Measurements from ENCODE around the gene CFAP70. TPM values are rescaled to one million over a fixed set of nuclear protein-coding genes. Genes with fewer than 3 reads are reported as not detected.

The CFAP70 gene
- total RNA-seq, 1 donor from 2014 or later, result 5.7 TPM

DNA sequence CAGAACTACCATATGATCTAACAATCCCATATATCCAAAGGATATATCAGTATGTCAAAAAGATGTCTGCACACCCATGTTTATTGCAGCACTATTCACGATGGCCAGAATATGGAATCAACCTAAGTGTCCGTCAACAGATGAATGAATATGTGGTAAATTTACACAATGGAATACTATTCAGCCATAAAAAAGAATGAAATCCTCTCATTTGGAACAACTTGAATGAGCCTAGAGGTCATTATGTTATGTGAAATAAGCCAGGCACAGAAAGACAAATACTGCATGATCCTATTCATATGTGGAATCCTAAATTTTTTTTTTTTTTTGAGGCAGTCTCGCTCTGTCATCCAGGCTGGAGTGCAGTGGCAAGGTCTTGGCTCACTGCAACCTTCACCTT lies 6.3 kb upstream of the CFAP70 start:
- H3K9me3 Mint-ChIP-seq, result peaks cover 20% of the 10 kb centered on the region
- no peak overlapping the region for H3K4me3 Mint-ChIP-seq
- H3K27me3 Mint-ChIP-seq (ENCODE audit: low read depth), result no peaks in the 10 kb centered on the region
- peaks cover 31% of the 10 kb centered on the region for H3K36me3 Mint-ChIP-seq
- H3K27ac Mint-ChIP-seq, result no peak overlapping the region
- TF ChIP-seq, protein P1, sequence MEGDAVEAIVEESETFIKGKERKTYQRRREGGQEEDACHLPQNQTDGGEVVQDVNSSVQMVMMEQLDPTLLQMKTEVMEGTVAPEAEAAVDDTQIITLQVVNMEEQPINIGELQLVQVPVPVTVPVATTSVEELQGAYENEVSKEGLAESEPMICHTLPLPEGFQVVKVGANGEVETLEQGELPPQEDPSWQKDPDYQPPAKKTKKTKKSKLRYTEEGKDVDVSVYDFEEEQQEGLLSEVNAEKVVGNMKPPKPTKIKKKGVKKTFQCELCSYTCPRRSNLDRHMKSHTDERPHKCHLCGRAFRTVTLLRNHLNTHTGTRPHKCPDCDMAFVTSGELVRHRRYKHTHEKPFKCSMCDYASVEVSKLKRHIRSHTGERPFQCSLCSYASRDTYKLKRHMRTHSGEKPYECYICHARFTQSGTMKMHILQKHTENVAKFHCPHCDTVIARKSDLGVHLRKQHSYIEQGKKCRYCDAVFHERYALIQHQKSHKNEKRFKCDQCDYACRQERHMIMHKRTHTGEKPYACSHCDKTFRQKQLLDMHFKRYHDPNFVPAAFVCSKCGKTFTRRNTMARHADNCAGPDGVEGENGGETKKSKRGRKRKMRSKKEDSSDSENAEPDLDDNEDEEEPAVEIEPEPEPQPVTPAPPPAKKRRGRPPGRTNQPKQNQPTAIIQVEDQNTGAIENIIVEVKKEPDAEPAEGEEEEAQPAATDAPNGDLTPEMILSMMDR (IDR thresholded peaks at IDR 0.05; ENCODE audit: unreplicated experiment), result no peak
- H3K4me1 Mint-ChIP-seq, result no peaks in the 10 kb centered on the region
- no peak for DNase-seq (ENCODE audit: low spot score in 2 of 2, unreplicated experiment in 2 of 2)

DNA sequence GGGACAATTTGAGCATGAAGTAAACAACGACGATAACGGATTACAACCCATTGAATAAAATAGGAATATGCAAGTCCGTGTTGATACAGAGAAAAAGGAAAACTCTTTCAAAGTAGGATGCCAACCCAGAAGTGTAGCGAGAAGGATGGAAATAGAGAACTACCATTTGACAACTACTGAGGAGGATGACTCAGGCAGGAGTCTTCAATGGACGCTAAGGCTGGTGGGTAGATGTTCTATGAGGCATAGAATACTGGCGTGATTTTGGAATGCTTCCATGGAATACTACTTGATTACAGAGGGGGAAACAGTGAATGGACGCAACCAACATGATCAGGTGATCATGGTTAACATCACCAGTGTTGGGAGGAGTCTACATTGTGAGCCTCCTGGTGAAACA lies 828 bp upstream of the CFAP70 start:
- peaks cover 13% of the 10 kb centered on the region for H3K36me3 Mint-ChIP-seq

DNA sequence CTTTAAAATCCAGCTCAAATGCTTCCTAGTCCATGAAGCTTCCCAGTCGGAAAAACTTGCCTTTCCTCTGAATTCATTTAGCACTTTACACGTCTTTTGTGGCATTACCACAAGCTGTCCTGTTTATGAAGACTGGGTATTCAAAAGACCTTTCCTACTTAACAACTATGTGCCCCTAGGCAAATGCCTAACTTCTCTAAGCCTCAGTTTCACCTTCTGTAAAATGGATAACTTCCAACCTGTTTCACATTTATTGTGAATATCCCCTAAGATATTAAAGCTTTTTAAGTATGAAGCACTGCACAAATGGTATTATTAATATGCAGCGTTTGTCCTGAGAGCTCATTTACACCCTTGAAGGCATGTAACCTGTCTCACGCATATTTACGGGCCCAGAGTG lies 843 bp downstream of the CFAP70 start:
- H3K27me3 Mint-ChIP-seq (ENCODE audit: low read depth), result peaks cover 33% of the 10 kb centered on the region
- no peak for DNase-seq (ENCODE audit: low spot score in 2 of 2, unreplicated experiment in 2 of 2)
- H3K36me3 Mint-ChIP-seq, result peaks cover 9% of the 10 kb centered on the region
- peaks cover 12% of the 10 kb centered on the region for H3K4me1 Mint-ChIP-seq
- H3K4me3 Mint-ChIP-seq, result peak overlapping the region; percentile 99
- TF ChIP-seq, protein P1 (IDR thresholded peaks at IDR 0.05; ENCODE audit: unreplicated experiment), result no peak
- peak overlapping the region; percentile 99 for H3K27ac Mint-ChIP-seq
- H3K9me3 Mint-ChIP-seq, result peaks cover 14% of the 10 kb centered on the region

More for the DNA sequence above, 828 bp upstream of the CFAP70 start:
- no peak for DNase-seq (ENCODE audit: low spot score in 2 of 2, unreplicated experiment in 2 of 2)
- H3K27me3 Mint-ChIP-seq (ENCODE audit: low read depth), result peaks cover 22% of the 10 kb centered on the region
- H3K9me3 Mint-ChIP-seq, result peaks cover 17% of the 10 kb centered on the region
- H3K4me3 Mint-ChIP-seq, result no peak overlapping the region
- H3K27ac Mint-ChIP-seq, result no peak overlapping the region
- H3K4me1 Mint-ChIP-seq, result peaks cover 12% of the 10 kb centered on the region
- TF ChIP-seq, protein P1 (IDR thresholded peaks at IDR 0.05; ENCODE audit: unreplicated experiment), result no peak

- peak overlapping the region; percentile 99 for H3K4me3 Mint-ChIP-seq
- H3K36me3 Mint-ChIP-seq, result peaks cover 4% of the 10 kb centered on the region
- H3K27me3 Mint-ChIP-seq (ENCODE audit: low read depth), result peaks cover 39% of the 10 kb centered on the region
- H3K4me1 Mint-ChIP-seq, result peaks cover 12% of the 10 kb centered on the region
- no peak overlapping the region for H3K27ac Mint-ChIP-seq
- DNase-seq (ENCODE audit: low spot score in 2 of 2, unreplicated experiment in 2 of 2), result no peak
- TF ChIP-seq, protein P1 (IDR thresholded peaks at IDR 0.05; ENCODE audit: unreplicated experiment), result no peak
- peaks cover 7% of the 10 kb centered on the region for H3K9me3 Mint-ChIP-seq
Measured at GRCh38 chr10:73357166-73357565, 1.5 kb downstream of the CFAP70 start.

- DNase-seq (ENCODE audit: low spot score in 2 of 2, unreplicated experiment in 2 of 2), result no peak
- Mint-ChIP-seq H3K4me3 (no peak overlapping the region), H3K4me1 (no peaks in the 10 kb centered on the region), H3K36me3 (peaks cover 1% of the 10 kb centered on the region), H3K9me3 (no peaks in the 10 kb centered on the region), H3K27me3 (ENCODE audit: low read depth) (peaks cover 4% of the 10 kb centered on the region), H3K27ac (no peak overlapping the region)
- TF ChIP-seq, protein P1 (IDR thresholded peaks at IDR 0.05; ENCODE audit: unreplicated experiment), result no peak
Measured at GRCh38 chr10:73344269-73344668, 14.4 kb downstream of the CFAP70 start.

- Mint-ChIP-seq H3K4me1 (no peaks in the 10 kb centered on the region), H3K27me3 (ENCODE audit: low read depth) (no peaks in the 10 kb centered on the region), H3K9me3 (no peaks in the 10 kb centered on the region), H3K27ac (no peak overlapping the region), H3K36me3 (no peaks in the 10 kb centered on the region), H3K4me3 (no peak overlapping the region)
- DNase-seq (ENCODE audit: low spot score in 2 of 2, unreplicated experiment in 2 of 2), result no peak
- TF ChIP-seq, protein P1 (IDR thresholded peaks at IDR 0.05; ENCODE audit: unreplicated experiment), result no peak
Measured at GRCh38 chr10:73340121-73340520, 18.5 kb downstream of the CFAP70 start.

Data from mesothelial cell of epicardium (in vitro differentiated cells).